Left lobe of liver (tissue), 2 donors: Measurements from ENCODE around the gene ACTRT2. TPM values are rescaled to one million over a fixed set of nuclear protein-coding genes. Genes with fewer than 3 reads are reported as not detected.

Experiments
- ATAC-seq: fragments of 200-7000 bp; cut with Tn5 transposase; one replicate; pipeline ENCODE4 v1.9.1; 2020; ENCODE audit warnings: mild to moderate bottlenecking, moderate library complexity
- DNase-seq: peaks from one replicate; pipeline ENCODE4 v3.0.0-alpha.2; 2020; ENCODE audit warnings: low spot score
- total RNA-seq: library from RNA; stranded (reverse); gene quantifications from one replicate; pipeline ENCODE4 v1.2.1, GENCODE V29; 2021
- donor health status: DM: no; HTN: no; CAD: no; lungs with moderate emphysema.
- donor health status: DM: no; HTN: yes; CAD: no.

Gene ACTRT2
- total RNA-seq, 1 donor from 2014 or later = not detected

DNA sequence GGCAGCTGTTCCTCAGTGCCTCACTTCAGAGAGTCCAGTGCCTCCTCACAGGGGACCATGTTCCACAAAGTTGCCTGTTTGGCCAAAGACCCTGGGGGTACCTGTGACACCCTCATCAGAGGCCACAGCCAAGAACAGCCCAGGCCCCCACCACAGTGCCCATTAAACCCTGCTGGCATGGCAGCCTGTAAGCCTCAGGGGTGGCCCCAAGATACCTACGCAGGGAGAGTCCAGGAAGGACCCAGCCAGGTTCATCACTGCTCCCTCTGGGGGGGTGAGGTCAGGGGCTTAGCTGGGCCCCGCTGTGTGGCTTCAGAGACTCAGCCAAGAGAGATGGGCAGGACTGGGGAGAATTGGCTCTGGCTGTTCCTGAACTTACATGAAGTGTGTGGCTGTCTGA lies 28.6 kb downstream of the ACTRT2 start:
- no peak for ATAC-seq
- DNase-seq = no peak

DNA sequence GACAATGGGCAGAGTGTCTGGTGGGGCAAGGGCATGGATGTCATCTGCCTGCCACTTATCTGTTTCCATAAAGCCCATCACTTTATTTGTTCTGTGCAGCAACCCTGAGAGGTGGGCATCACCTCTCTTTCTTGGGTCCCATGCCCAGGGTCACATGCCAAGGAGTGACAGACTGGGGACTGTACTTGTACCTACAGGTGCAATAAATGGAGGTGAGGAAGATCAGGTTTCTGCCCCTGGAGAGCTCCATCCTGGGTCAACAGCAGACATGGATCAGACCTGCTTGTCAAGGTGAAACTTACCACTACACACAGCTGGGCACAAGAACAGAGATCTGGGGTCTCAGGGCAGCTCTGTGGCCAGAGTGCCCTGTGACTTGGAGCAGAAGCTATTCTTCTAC lies 29.3 kb downstream of the ACTRT2 start:
- no peak for ATAC-seq
- DNase-seq = peak; percentile 5

DNA sequence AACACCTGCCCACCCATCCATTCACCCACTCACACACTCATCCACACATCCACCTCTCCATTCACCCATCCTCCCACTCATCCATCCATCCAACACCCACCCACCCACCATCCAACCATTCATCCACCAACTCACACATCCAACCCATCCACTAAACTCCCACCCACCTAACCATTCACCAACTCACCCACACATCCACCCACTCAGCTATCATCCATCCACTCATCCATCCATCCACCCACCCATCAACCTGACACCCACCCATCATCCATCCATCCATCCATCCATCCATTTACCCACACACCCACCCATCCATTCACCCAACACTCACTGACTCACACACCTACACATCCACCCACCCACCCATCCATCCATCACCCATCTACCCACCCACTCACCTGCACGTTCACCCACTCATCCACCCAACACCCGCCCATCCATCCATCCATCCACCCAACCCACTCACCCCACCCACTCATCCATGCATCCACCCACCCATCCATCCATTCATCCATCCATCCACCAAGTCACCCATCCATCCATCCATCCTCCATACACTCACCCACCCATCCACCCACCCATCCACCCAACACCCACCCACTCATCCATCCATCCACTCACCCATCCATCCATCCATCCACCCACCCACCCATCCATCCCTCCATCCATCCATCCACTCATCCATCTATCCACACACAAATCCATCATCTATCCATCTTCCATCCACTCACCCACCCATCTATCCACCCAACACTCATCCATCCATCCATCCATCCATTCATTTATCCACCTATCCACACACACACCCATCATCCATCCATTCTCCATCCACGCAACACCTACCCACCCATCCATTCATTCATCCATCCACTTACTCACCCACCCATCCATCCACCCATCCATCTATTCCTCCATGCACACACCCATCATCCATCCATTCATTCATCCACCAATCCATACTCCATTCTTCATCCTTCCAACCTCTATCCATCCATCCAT lies 30.3 kb downstream of the ACTRT2 start:
- ATAC-seq (no peak), DNase-seq (no peak)

DNA sequence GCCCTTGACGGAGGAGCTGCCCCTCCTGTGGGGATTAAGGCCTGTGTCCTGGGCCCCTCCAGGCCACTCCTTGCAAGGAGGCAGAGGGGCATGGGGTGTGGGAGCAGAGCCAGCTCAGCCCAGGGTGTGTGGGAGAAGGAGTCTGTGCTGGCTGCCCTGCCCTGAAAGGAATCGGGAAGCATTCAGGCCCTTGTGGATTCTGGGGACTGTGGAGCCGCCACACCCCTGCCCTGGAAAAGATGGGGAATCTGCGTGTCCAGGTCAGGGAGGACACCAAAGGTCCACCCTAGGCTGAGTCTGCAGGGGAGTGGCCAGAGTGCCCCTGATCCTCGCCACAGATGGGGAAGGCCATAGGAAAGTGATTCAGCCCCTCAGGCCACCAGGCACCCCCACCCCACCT lies 31.2 kb downstream of the ACTRT2 start:
- no peak for ATAC-seq
- no peak for DNase-seq

DNA sequence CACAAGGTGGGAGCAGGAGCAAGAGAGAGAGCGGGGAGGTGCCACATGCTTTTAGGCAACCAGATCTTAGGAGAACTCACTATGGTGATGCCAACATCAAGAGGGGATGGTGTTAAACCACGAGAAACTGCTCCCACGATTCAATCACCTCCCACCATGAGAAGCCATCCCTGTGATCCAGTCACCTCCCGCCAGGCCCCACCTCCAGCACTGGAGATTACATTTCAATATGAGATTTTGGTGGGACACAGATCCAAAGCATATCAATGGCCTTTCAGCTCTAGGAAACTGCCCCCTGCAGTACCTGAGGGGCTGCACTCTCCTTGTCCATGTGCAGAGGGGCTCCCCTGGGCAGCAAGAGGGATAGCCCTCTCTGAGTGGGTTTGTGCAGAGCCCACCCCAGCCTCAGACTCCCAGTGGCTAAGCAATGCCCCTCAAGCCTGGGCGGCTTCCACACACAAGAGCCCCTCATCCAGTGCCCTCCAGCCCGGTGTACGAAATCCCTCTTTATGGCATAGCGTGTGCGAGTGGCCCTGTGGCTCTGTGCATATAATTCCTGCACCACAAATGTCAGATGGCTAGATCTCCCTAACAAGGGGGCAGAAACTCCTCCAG lies 32.2 kb downstream of the ACTRT2 start:
- DNase-seq (no peak), ATAC-seq (no peak)

DNA sequence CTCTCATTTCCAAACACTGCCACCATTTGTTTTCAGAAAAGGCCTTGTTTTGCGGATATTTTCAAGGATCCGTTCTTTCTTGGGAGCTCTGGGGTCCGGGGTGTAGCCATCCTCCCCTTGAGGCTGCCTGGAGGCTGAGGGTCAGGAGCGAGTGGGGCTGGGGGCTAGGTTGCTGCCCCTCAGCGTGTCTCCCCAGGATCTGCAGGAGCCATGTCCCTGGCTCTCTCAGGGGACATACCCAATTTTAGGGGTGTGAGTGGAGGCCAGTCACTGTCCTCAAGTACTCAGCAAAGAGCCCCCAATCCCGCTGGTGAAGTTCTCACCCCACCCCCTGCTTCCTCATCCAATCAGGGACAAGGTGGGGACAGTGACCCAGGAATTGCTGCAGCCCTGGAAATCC lies 32.7 kb downstream of the ACTRT2 start:
- DNase-seq (no peak), ATAC-seq (no peak)

DNA sequence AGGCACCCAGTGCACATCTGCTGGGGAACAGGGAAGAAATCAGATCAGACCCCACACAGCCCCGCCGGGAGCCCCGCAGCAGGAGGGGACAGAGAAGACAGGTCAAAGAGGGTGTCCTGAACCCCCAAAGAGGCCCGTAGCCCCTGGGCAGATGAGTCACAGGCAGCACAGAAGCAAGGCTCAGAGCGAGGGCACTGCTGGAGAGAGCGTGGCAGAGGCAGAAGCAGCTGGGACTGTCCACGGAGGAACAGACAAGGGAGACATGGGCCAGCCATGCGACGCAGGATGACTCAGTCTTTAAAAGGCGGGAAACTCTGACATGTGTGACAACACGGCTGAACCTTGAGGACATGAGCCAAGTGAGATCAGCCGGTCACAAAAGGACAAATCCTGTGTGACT lies 33.2 kb downstream of the ACTRT2 start:
- DNase-seq (no peak), ATAC-seq (no peak)

DNA sequence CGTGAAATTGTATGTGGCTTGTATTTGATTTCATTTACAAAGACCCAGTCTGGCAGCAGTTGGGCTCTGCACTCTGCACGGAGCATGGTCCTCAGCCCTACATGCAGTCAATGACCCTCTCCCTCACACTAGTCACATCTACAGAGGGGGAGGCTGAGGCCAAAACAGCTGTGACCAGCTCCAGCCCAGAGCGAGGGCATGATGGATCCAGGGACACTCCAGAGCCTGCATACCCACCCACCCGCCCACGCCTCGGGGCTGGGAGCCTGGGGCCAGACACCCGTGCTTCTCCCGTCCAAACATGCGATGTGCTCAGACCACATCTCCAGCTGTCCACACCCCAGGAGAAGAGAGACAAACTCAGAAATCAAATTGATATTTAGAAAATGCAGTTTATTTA lies 33.8 kb downstream of the ACTRT2 start:
- DNase-seq (no peak), ATAC-seq (no peak)

DNA sequence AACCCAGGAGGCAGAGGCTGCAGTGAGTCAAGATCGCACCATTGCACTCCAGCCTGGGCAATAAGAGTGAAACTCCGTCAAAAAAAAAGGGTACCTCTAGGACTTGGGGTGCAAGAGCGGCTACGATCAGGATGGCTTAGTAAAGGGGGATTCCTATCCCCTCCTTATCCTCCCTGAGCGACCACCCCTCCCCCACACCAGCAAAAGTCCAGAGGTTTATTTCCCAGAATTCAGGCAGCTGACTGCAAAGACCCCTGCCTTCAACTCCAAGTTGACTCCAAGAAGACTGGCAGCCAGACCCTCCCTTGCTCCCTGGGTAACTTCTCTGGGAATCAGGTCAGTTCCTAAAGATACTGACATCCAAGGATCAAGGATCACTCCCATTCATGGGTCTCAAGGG lies 35.4 kb downstream of the ACTRT2 start:
- no peak for ATAC-seq
- no peak for DNase-seq

DNA sequence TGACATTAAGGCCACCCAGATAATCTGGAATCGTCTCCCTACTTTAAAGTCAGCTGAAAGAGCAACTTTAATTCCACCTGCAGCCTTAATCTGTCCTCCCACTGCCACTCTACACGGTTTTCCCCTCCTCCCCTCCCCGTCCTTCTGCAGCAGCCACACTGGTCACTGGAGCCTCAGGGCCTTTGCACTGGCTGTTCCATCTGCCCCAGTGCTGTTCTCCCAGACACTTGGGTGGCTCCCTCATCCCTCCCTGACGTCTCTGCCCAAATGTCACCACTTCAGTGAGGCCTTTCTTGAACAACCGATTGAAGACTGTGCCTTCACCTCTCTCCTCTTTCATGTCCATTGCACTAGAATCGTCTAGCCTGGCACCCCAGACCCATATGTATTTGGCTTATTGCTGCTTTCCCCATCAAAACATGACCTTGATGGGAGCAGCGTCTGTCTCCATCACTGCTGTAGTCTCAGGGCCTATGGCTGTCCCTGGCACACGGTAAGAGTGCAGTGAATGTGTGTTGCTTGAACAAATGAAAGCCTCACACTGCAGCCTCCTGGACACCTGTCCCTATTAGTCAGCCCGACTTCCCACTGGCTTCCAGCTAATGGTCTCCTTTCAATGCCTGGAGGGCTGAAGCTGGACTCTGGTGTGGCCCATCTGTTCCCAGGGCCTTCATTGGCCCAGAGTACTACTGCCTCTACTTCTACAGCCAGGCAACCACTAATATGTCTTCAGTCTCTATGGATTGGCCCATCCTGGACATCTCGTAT lies 37.2 kb downstream of the ACTRT2 start:
- DNase-seq = no peak
- no peak for ATAC-seq

DNA sequence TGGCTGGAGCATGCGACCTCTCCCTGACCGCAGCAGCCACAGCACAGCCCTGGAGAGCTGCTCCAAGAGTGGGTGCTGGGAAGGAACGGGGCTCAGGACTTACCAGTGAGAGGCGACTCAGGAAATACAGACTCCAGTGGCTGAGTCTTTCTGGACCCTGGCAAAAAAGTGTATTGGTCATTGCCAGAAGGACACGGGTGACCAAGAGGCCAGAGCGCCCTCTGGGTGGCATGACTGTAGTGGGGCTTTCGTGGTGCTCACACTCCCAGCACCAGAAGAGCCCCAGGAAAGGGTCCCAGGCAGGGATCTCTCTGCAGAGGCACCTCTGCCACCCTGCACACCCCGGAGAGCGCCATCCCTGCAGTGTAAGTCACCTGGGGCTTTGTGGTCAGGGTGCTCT lies 38.9 kb downstream of the ACTRT2 start:
- ATAC-seq (no peak), DNase-seq (no peak)

DNA sequence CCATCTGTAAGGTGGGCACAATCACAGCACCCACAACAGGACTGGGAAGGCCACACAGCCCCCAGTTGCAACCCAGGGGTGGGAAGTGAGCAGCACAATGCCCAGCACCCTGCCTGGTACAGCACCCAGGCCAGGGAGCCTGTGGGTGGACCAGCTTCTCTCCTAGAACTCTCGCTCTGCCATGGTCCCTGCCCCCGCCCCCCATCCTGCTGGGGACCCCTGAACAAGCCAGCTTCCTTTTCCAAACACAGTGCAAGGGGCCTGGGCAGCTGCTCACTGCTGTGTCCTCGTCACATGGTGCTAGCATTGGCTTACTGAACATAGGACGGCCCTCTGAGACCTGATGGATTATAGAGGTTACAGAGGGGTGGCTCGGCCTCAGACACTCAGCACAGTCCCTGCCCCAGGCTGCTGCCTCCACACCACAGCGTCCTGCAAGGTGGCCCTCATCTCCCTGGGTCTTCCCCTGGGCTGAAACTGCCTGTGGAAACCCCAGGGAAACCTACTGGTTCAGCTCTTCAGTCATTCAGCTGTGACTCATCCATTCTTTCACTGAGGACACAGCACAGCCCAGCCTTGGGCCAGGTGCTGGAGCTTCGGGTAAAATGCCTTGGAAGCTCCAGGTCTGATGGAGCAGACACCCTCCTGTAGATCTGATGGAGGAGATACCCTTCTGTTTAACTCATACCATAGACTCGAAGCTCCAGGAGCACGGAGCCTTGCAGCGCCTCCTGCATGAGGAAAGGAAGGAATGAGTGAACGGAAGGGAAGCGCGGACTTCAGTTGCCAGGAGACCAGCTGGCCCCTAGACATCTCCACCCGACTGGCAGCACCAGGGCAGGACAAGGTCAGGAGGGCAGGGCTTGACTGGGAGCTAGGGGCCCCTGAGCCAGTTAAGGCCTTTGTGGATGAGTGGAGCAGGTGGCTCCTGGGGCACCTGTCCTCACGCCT lies 39.6 kb downstream of the ACTRT2 start:
- no peak for ATAC-seq
- DNase-seq = no peak

DNA sequence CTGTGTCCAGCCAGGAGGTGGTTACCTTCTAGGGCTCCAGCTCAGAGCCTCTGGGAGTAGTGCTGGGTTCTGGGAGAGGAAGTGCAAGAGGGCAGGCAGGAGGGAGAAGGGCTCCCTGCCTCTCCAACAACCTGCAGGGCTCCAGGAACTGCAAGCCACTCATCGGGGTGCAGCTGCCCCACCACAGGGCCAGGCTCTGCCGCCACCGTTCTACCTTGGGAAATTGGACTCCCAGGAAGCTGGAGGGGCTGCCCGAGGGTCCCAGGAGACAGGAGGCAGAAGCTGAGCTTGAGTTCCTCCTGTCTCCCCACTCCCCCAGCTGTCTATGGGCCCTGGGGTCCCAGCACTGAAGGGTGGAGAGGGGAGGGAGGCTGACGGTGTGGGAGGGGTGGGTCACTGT lies 40.3 kb downstream of the ACTRT2 start:
- no peak for DNase-seq
- ATAC-seq = no peak

DNA sequence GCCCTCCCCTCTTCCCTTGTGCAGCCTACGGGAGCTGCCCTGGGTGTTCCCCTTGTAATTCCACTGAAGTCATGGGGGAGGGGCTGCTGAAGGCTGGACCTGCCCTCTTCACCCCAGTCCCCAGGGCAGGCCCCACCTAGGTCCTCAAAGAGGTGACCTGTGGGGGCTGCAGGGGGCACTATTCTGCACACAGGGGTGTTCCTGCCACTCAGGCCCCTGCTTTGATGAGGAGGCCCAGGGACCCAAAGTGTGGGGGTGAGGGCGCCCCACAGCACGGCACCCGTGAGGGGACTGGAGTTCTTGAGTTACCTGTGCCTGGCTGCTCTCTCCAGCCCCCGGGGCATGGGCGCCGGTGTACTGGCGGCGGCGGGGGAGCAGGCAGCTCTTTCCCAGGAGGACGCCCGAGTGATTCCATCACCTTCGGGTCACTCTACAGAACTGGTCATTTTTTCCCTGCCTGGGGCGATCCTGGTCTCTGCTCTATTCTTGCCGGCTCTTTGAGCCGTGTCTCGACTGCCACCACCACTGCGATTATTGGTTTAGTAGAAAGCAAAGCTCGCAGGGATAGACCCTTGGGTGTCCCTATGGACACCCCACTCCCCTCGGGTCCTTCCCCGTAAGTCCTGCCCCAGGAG lies 40.8 kb downstream of the ACTRT2 start:
- no peak for DNase-seq
- ATAC-seq = no peak

DNA sequence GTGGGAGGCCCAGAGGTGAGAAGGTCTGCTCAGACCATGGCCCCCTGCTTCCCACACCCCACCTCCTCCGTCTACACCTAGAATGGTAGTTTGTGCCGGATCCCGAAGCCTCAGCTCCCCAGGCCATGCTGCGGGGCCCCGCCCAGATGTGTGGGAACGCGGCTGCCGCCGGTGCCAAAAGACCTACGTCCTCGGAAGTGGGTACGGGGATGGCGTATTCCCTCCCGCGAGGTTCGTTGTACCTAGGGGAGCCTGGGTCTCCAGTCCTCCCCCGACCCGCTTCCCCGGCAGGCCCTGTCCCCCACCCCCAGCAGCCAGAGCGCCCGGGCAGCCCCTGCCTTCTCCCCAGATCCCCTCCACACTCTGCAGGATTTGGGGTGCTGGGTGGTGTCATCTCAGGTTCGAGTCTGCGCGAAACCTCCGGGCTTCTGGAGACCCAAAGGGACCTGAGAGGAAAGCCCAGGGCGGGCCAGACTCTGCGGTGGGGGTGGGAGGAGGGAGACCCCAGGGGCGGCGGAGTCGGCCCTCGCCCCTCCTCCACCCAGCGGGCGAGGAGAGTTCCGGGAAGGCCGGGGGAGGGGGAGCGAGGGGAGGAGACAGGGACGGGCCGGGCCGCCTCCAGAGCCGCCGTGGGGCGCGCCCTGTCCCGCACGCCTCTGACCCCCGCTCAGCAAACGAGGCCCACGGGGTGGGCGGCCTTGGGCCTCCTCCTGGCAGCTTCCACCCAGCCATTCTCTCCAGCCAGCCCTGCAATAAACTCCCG lies 41.5 kb downstream of the ACTRT2 start:
- no peak for ATAC-seq
- no peak for DNase-seq

DNA sequence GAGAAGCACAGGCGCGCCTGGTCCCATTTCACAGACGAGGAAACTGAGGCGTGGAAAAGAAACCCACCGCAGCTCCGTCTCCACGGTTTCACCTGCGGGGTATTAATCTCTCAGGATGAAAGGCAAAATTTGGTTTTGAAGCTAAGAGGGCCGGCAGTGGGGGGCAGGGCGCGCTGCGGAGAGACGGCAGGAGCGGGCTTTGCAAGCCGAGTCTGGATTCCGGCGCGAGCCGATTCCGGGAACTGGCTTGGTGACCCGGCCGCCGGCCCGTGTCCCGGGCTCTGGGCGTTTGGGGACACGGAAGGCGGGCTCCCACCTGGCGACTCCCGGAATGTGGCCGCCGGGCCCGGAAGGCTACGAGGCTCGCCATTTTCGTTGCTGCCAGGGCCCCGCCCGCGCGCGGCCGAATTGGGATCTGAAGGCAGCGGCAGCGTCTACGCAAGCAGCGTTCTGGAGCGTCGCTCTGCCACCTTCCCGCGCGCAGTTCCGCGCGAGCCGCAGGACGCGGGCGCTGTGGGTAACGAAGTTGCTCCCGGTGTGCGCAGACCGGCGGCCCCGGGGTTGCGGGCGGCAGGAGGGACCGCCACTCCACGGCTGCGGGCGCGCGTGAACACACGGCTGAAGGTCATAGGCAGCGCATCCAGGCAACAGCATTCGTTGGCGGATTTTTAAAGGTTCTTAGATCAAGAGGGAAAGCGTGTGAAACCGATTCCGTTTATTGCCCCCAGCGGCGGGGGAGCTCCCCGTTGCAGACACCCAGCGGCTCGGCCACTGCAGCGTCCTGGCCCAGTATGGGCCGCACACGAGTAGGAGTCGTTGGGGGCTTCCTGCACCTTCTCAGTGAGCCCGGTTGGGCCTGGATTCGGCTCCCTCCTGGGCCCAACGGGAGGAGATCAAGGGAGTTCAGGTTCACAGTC lies 42.4 kb downstream of the ACTRT2 start:
- ATAC-seq = no peak
- no peak for DNase-seq

DNA sequence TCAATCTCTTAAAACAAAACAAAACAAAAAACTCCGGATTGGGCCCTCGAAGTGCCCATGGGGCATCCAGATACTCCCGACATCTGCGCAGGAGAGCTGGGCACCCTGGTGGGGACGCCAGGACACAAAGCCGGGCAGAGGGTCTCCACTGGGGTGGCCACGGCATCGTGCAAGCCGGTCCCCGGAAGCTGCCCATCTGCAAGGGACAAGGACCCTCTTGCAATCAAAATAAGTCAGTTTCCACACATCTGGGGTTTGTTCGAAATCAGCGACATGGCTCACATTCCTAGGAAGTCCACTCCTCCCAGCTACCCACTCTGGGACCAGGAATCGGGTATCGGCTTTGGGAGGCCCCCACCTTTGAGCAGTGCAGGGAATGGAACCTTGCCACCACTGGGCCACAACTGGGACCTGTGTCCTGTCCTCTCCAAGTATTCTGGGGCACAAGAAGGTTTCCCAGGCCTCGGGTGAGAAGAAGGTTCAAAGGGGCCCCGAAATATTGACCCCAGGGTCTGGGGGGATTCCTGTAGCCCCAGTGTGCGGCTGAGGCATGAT lies 43.1 kb downstream of the ACTRT2 start:
- ATAC-seq (no peak), DNase-seq (no peak)

DNA sequence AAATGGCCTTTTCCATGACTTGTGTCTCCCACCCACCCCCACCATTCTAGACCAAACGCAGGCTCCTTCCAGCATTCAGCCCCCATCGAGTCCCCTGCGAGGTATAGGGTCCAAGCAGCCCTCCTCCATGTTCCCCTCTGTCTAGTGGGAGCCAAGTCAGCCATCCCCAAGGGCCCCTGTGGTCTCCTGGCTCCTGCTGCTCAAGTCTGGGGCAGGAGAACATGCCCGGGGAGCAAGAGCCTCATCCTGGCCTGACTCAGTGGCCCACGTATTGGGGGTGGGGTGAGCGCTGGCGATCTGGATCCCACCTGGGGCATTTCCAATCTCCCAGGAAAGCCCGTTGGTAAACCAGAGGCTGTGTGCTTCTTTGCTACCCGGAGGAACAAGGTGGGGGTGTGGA lies 43.6 kb downstream of the ACTRT2 start:
- no peak for DNase-seq
- ATAC-seq = no peak
